Suprapubic skin (tissue), 3 donors: ENCODE results near the gene CCBE1.

Experiments
- POLR2AphosphoS5 ChIP-seq, 3 donors: sonication (generic); formaldehyde crosslinking; IDR thresholded peaks; one replicate each; pipeline ENCODE4 v1.6.1; 2017; ENCODE audit warnings: antibody characterized with exemption in 3 of 3
- TF ChIP-seq, protein P1 (sequence below), 2 donors: fragments of 200-600 bp in 1 of 2; fragments of 450-650 bp in 1 of 2; sonication (generic) in 1 of 2; IDR thresholded peaks; one replicate each; pipeline ENCODE4 v1.5.1; 2016 to 2019; ENCODE audit warnings: antibody characterized with exemption in 2 of 2, mild to moderate bottlenecking in 1 of 2, moderate library complexity in 1 of 2

DNA sequence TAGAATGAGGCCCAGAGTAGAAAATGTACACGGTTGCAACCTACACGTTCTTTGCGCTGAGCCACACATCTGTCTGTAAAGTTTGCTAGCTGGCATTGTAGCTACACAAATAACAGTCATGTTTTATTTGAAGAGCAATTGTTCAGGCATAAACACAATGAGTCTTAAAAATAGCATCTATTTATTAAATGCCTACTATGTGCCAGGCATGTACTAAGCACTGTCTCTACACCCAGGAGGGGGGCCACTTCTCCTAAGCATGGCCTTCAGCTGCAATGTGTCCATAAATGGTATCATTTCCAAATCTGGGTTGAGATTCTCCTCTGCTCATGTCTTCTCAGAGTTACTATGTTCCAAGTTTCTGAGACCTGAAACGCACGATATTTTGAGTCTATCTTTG lies 182.1 kb downstream of the CCBE1 start:
- TF ChIP-seq, protein P1, sequence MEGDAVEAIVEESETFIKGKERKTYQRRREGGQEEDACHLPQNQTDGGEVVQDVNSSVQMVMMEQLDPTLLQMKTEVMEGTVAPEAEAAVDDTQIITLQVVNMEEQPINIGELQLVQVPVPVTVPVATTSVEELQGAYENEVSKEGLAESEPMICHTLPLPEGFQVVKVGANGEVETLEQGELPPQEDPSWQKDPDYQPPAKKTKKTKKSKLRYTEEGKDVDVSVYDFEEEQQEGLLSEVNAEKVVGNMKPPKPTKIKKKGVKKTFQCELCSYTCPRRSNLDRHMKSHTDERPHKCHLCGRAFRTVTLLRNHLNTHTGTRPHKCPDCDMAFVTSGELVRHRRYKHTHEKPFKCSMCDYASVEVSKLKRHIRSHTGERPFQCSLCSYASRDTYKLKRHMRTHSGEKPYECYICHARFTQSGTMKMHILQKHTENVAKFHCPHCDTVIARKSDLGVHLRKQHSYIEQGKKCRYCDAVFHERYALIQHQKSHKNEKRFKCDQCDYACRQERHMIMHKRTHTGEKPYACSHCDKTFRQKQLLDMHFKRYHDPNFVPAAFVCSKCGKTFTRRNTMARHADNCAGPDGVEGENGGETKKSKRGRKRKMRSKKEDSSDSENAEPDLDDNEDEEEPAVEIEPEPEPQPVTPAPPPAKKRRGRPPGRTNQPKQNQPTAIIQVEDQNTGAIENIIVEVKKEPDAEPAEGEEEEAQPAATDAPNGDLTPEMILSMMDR (IDR thresholded peaks at IDR 0.05) = no peak
- no peak for TF ChIP-seq POLR2AphosphoS5 (IDR thresholded peaks at IDR 0.05)
